Measurements from ENCODE around the gene RPS19BP1.

DNA sequence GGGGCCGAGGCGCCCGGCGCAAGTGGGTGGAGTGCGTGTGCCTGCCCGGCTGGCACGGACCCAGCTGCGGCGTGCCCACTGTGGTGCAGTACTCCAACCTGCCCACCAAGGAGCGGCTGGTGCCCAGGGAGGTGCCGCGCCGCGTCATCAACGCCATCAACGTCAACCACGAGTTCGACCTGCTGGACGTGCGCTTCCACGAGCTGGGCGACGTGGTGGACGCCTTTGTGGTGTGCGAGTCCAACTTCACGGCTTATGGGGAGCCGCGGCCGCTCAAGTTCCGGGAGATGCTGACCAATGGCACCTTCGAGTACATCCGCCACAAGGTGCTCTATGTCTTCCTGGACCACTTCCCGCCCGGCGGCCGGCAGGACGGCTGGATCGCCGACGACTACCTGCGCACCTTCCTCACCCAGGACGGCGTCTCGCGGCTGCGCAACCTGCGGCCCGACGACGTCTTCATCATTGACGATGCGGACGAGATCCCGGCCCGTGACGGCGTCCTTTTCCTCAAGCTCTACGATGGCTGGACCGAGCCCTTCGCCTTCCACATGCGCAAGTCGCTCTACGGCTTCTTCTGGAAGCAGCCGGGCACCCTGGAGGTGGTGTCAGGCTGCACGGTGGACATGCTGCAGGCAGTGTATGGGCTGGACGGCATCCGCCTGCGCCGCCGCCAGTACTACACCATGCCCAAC, 44.6 kb downstream of the RPS19BP1 start:
- TF ChIP-seq, protein P1, sequence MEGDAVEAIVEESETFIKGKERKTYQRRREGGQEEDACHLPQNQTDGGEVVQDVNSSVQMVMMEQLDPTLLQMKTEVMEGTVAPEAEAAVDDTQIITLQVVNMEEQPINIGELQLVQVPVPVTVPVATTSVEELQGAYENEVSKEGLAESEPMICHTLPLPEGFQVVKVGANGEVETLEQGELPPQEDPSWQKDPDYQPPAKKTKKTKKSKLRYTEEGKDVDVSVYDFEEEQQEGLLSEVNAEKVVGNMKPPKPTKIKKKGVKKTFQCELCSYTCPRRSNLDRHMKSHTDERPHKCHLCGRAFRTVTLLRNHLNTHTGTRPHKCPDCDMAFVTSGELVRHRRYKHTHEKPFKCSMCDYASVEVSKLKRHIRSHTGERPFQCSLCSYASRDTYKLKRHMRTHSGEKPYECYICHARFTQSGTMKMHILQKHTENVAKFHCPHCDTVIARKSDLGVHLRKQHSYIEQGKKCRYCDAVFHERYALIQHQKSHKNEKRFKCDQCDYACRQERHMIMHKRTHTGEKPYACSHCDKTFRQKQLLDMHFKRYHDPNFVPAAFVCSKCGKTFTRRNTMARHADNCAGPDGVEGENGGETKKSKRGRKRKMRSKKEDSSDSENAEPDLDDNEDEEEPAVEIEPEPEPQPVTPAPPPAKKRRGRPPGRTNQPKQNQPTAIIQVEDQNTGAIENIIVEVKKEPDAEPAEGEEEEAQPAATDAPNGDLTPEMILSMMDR (IDR thresholded peaks at IDR 0.05): no peak
- no peak for TF ChIP-seq POLR2A (IDR thresholded peaks at IDR 0.05)
- no peak for TF ChIP-seq EP300 (IDR thresholded peaks at IDR 0.05)
- TF ChIP-seq POLR2AphosphoS5 (IDR thresholded peaks at IDR 0.05): no peak
